SK-N-SH treated with all-trans-retinoic acid at 6 μM for 48 hours (cell line): Measurements from ENCODE around the gene UBL4B.

ENCODE experiments used
- ATAC-seq: fragments of 200-7000 bp; cut with Tn5 transposase; 3 replicates; pipeline ENCODE4 v1.9.1; 2020; ENCODE audit warnings: mild to moderate bottlenecking, moderate library complexity
- ARNTL ChIP-seq: fragments of 450-650 bp; formaldehyde crosslinking; IDR thresholded peaks from 2 replicates; pipeline ENCODE4 v1.5.0; 2020; ENCODE audit warnings: low read depth, mild to moderate bottlenecking, moderate library complexity, borderline replicate concordance
- ESRRG ChIP-seq: fragments of 250-450 bp; sonication (Bioruptor Pico); IDR thresholded peaks from 2 replicates; pipeline ENCODE4 v1.6.1; 2021; ENCODE audit warnings: mild to moderate bottlenecking
- GLIS3 ChIP-seq: fragments of 250-450 bp; sonication (Bioruptor Pico); IDR thresholded peaks from 2 replicates; pipeline ENCODE4 v1.5.0; 2020; ENCODE audit warnings: mild to moderate bottlenecking, moderate library complexity
- OSR1 ChIP-seq: fragments of 250-450 bp; sonication (Bioruptor Pico); IDR thresholded peaks from 2 replicates; pipeline ENCODE4 v1.8.0; 2022; ENCODE audit warnings: moderate library complexity, mild to moderate bottlenecking, inconsistent platforms
- RARB ChIP-seq: fragments of 250-450 bp; sonication (Bioruptor Pico); IDR thresholded peaks from 2 replicates; pipeline ENCODE4 v1.8.0; 2021; ENCODE audit warnings: mild to moderate bottlenecking, moderate library complexity
- SNAI2 ChIP-seq: fragments of 250-450 bp; sonication (Bioruptor Pico); IDR thresholded peaks from 2 replicates; pipeline ENCODE4 v1.5.0; 2020; ENCODE audit warnings: mild to moderate bottlenecking, moderate library complexity
- ZC3H10 ChIP-seq: fragments of 250-450 bp; sonication (Bioruptor Pico); IDR thresholded peaks from 2 replicates; pipeline ENCODE4 v1.5.1; 2021; ENCODE audit warnings: mild to moderate bottlenecking, moderate library complexity
- ZFP3 ChIP-seq: fragments of 250-450 bp; sonication (Bioruptor Pico); IDR thresholded peaks from 2 replicates; pipeline ENCODE4 v1.5.0; 2020; ENCODE audit warnings: mild to moderate bottlenecking, moderate library complexity
- ZFP30 ChIP-seq: fragments of 450-650 bp; formaldehyde crosslinking; IDR thresholded peaks from 2 replicates; pipeline ENCODE4 v1.5.0; 2022; ENCODE audit warnings: mild to moderate bottlenecking, moderate library complexity
- TF ChIP-seq, protein P1 (sequence below): fragments of 250-450 bp; sonication (Bioruptor Pico); IDR thresholded peaks from 2 replicates; pipeline ENCODE4 v1.8.0; 2020; ENCODE audit warnings: mild to moderate bottlenecking, moderate library complexity, borderline replicate concordance
- TF ChIP-seq, protein P2 (sequence below): fragments of 250-450 bp; sonication (Bioruptor Pico); IDR thresholded peaks from 2 replicates; pipeline ENCODE4 v1.5.1; 2020; ENCODE audit warnings: low read depth, mild to moderate bottlenecking, moderate library complexity
- TF ChIP-seq, protein P3 (sequence below): fragments of 250-450 bp; sonication (Bioruptor Pico); IDR thresholded peaks from 2 replicates; pipeline ENCODE4 v1.5.0; 2020; ENCODE audit warnings: mild to moderate bottlenecking, moderate library complexity
- TF ChIP-seq, protein P4 (sequence below): fragments of 250-450 bp; sonication (Bioruptor Pico); IDR thresholded peaks from 2 replicates; pipeline ENCODE4 v1.8.0; 2021; ENCODE audit warnings: low read depth, mild to moderate bottlenecking, moderate library complexity, borderline replicate concordance

The UBL4B gene

DNA sequence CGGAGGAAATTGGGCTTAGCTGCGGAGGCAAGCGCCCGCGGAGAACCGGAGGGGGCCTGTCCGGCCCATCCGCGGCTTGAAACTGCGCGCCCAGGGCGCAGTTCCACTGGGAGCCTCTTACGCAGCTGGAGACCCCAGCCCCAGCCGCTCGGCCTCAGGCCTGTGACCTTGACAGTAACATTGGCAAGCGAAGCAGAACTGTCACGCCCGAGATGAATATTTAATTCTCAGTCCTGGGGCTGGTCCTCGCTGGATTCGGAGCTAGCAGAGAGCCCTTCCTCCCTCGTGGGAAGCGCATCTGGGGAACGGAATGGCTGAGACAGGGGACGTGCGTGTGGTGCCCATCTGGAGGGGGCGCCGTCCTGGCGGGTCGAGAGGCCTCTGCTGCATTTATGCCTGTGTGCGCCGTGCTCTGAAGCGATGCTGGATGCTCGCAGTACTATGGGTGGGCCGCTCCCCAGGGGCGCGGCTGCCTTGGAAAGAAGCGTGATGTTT is 39.0 kb downstream of the UBL4B start:
- TF ChIP-seq ZFP3 (CRISPR knock-in tag) (no peak), ESRRG (CRISPR knock-in tag) (no peak), ARNTL (CRISPR knock-in tag) (no peak), OSR1 (CRISPR knock-in tag) (no peak), RARB (CRISPR knock-in tag) (no peak)
- TF ChIP-seq, protein P1, sequence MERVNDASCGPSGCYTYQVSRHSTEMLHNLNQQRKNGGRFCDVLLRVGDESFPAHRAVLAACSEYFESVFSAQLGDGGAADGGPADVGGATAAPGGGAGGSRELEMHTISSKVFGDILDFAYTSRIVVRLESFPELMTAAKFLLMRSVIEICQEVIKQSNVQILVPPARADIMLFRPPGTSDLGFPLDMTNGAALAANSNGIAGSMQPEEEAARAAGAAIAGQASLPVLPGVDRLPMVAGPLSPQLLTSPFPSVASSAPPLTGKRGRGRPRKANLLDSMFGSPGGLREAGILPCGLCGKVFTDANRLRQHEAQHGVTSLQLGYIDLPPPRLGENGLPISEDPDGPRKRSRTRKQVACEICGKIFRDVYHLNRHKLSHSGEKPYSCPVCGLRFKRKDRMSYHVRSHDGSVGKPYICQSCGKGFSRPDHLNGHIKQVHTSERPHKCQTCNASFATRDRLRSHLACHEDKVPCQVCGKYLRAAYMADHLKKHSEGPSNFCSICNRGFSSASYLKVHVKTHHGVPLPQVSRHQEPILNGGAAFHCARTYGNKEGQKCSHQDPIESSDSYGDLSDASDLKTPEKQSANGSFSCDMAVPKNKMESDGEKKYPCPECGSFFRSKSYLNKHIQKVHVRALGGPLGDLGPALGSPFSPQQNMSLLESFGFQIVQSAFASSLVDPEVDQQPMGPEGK: no peak
- no peak for ATAC-seq

DNA sequence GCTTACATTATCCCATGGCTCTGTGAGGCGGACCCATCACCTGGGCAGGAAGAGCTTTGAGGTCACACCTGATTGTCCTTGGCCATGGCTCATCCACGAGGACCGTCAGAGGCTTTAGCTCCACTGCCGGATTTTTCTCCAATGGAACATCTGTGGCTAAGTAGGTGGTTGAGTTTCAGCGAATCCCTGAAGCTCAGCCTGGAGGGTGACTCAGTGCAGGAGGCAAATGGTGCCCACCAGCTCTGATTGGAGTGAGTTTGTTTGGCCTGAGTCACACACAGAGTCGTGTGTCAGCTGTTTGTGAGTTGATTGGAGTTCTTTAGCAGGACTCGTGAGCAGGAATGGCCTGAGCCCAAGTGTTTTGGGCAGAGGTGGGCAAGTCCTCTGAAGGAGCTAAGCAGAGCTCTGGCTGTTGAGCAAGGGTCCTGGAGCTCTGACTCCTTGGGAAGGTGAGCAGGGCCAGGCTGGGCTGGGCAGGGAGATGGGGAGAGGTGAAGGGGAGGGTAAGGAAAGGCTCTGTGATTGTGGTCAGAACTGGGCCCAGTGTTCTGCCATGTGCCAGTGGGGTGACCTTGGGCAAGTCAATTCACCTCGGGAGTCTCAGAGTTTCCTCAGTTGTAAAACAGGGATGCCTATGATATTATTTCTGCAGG is 40.0 kb downstream of the UBL4B start:
- TF ChIP-seq RARB (CRISPR knock-in tag) (no peak), GLIS3 (CRISPR knock-in tag) (no peak), ZFP3 (CRISPR knock-in tag) (no peak), ESRRG (CRISPR knock-in tag) (no peak), OSR1 (CRISPR knock-in tag) (no peak)
- TF ChIP-seq, protein P2, sequence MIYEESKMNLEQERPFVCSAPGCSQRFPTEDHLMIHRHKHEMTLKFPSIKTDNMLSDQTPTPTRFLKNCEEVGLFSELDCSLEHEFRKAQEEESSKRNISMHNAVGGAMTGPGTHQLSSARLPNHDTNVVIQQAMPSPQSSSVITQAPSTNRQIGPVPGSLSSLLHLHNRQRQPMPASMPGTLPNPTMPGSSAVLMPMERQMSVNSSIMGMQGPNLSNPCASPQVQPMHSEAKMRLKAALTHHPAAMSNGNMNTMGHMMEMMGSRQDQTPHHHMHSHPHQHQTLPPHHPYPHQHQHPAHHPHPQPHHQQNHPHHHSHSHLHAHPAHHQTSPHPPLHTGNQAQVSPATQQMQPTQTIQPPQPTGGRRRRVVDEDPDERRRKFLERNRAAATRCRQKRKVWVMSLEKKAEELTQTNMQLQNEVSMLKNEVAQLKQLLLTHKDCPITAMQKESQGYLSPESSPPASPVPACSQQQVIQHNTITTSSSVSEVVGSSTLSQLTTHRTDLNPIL: no peak
- TF ChIP-seq, protein P3, sequence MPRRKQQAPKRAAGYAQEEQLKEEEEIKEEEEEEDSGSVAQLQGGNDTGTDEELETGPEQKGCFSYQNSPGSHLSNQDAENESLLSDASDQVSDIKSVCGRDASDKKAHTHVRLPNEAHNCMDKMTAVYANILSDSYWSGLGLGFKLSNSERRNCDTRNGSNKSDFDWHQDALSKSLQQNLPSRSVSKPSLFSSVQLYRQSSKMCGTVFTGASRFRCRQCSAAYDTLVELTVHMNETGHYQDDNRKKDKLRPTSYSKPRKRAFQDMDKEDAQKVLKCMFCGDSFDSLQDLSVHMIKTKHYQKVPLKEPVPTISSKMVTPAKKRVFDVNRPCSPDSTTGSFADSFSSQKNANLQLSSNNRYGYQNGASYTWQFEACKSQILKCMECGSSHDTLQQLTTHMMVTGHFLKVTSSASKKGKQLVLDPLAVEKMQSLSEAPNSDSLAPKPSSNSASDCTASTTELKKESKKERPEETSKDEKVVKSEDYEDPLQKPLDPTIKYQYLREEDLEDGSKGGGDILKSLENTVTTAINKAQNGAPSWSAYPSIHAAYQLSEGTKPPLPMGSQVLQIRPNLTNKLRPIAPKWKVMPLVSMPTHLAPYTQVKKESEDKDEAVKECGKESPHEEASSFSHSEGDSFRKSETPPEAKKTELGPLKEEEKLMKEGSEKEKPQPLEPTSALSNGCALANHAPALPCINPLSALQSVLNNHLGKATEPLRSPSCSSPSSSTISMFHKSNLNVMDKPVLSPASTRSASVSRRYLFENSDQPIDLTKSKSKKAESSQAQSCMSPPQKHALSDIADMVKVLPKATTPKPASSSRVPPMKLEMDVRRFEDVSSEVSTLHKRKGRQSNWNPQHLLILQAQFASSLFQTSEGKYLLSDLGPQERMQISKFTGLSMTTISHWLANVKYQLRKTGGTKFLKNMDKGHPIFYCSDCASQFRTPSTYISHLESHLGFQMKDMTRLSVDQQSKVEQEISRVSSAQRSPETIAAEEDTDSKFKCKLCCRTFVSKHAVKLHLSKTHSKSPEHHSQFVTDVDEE (CRISPR knock-in tag): no peak
- peak; percentile 41 for ATAC-seq

DNA sequence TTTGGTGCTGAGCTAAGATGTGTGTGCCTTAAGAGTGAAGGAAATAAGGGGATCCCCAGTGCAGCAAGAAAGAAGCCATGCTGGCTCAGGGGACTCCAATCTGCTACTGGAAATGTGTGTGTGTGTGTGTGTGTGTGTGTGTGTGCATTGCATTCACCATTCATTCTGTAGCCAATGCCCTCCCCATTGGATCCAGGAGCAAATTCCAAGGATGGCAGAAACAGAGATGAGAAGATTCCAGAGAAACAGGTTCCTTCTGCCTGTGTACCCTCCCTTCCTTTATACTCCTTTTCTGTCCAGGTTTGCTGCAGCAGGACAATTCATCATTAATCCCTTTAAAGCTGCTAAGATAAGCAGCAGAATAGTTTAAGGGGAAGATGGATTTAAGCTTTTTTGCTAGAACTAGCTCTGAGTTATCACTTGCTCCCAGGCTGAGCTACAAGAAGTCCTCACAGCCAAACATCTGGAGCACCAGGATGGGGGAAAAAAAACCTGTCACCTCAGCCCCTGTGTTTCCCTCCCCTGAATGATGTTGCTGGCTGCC is 41.2 kb downstream of the UBL4B start:
- no peak for ATAC-seq
- TF ChIP-seq RARB (CRISPR knock-in tag) (no peak), ARNTL (CRISPR knock-in tag) (no peak)
- TF ChIP-seq, all 23 proteins: peak for 0

DNA sequence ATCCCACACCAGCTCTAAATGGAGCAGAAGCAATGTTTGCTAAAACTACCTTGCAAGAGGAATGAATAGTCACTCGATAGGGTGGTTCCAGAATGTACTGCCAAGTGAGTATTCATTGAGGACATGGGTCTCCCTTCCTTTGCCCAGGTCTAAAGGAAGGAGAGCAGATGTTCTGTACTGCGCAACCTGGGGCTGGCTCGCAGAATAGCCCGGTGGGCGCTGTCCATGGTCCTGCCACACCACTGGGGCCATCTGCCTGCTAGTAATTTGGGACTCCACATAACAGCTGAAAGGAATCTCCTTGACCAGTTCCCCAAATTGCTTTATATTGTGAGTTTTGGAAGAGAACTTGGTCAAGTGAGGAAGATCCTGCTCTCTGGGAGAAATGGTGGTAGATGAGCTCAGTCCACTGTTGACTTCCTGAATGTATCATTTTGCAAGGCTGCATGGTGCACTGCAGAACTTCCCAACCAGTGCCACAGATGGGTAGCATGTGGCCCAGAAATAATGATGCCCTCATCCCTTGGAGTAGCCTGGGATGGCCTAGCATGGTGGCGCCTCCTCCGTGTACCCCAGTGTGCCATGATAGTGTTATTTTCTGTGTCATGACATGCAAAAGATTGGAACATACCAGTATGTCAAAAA is 43.8 kb downstream of the UBL4B start:
- TF ChIP-seq, protein P4, sequence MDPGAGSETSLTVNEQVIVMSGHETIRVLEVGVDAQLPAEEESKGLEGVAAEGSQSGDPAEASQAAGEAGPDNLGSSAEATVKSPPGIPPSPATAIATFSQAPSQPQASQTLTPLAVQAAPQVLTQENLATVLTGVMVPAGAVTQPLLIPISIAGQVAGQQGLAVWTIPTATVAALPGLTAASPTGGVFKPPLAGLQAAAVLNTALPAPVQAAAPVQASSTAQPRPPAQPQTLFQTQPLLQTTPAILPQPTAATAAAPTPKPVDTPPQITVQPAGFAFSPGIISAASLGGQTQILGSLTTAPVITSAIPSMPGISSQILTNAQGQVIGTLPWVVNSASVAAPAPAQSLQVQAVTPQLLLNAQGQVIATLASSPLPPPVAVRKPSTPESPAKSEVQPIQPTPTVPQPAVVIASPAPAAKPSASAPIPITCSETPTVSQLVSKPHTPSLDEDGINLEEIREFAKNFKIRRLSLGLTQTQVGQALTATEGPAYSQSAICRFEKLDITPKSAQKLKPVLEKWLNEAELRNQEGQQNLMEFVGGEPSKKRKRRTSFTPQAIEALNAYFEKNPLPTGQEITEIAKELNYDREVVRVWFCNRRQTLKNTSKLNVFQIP (CRISPR knock-in tag): no peak
- TF ChIP-seq SNAI2 (CRISPR knock-in tag) (peak; percentile 42; the same call in 1 of the 2 replicates), ESRRG (CRISPR knock-in tag) (no peak), ZFP30 (CRISPR knock-in tag) (no peak), ZC3H10 (no peak), GLIS3 (CRISPR knock-in tag) (no peak)
- TF ChIP-seq, protein P3 (CRISPR knock-in tag): no peak
- peak; percentile 70; the same call in 2 of the 3 replicates for ATAC-seq
